Spleen (tissue), 7 donors: Measurements from ENCODE around the gene ANKRD52.

ENCODE experiments used
- POLR2A ChIP-seq, 3 donors: fragments of 450-650 bp; IDR thresholded peaks; one replicate each; pipeline ENCODE4 v1.5.1; 2017; ENCODE audit warnings: antibody characterized with exemption in 3 of 3, mild to moderate bottlenecking in 1 of 3
- TF ChIP-seq, protein P1 (sequence below), 11 experiments: fragments of 200-600 bp in 7 of 11; fragments of 450-650 bp in 4 of 11; sonication (generic) in 4 of 11; IDR thresholded peaks in 8 of 11; conservative IDR thresholded peaks in 3 of 11; 1 replicate in 7 of 11; 2 replicates in 4 of 11; pipeline versions ENCODE4 v1.4.0 to v1.8.0; 2016 to 2021; ENCODE audit warnings: antibody characterized with exemption in 11 of 11, inconsistent platforms in 4 of 11, mild to moderate bottlenecking in 1 of 11
- donor health status: DM: no; HTN: no; CAD: no; lungs with moderate emphysema.
- donor health status: DM: no; HTN: no; CAD: no.
- donor health status: DM: no; HTN: no; CAD: no.

DNA sequence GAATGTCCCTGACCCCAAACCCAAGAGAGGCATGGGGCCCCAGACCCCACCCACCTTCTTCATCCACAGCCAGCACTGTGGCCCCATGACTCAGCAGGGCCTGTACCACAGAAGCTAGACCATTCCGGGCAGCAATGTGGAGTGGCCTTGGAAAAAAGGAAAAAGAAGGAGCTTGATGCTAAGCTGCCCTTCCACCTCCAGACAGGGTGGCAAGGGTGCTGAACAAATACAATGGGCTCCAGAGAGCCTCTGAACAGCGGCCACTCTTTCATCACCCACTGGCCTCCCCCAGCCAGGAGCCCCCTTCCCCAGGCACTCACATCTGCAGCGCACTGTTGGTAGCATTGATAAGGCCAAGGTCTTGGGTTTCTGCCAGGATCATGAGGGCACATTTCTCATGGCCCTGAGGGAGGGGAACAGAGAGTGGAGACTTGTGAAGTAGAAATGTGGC is 14.4 kb downstream of the ANKRD52 start:
- TF ChIP-seq, protein P1, sequence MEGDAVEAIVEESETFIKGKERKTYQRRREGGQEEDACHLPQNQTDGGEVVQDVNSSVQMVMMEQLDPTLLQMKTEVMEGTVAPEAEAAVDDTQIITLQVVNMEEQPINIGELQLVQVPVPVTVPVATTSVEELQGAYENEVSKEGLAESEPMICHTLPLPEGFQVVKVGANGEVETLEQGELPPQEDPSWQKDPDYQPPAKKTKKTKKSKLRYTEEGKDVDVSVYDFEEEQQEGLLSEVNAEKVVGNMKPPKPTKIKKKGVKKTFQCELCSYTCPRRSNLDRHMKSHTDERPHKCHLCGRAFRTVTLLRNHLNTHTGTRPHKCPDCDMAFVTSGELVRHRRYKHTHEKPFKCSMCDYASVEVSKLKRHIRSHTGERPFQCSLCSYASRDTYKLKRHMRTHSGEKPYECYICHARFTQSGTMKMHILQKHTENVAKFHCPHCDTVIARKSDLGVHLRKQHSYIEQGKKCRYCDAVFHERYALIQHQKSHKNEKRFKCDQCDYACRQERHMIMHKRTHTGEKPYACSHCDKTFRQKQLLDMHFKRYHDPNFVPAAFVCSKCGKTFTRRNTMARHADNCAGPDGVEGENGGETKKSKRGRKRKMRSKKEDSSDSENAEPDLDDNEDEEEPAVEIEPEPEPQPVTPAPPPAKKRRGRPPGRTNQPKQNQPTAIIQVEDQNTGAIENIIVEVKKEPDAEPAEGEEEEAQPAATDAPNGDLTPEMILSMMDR (IDR thresholded peaks at IDR 0.05 in 8 of 11, conservative IDR thresholded peaks at IDR 0.05 in 3 of 11) = no peak
- TF ChIP-seq POLR2A (IDR thresholded peaks at IDR 0.05) = no peak
